Neural cell (in vitro differentiated cells): Measurements from ENCODE around the gene KRT9. TPM values are rescaled to one million over a fixed set of nuclear protein-coding genes. Genes with fewer than 3 reads are reported as not detected.
"Not testable (repeated sequence)": the region's sequence is repeated elsewhere in the genome, so short reads cannot be mapped to it uniquely, and the experiment has no call there.

Source experiments
- H2AFZ ChIP-seq: fragments of 200-600, 300-800 bp; sonication (generic), shearing (Covaris generic); 2 replicates; pipeline ENCODE4 v1.6.0; 2014; ENCODE audit warnings: low read depth, mild to moderate bottlenecking, antibody characterized with exemption, low read length, moderate library complexity
- H3F3A ChIP-seq: fragments of 200-600 bp; shearing (Covaris generic); 2 replicates; pipeline ENCODE4 v1.6.1; 2016; ENCODE audit warnings: mild to moderate bottlenecking, moderate library complexity, mixed read lengths, antibody characterized with exemption, low read length; ENCODE audit not compliant: insufficient read depth, poor library complexity, severe bottlenecking
- H3K27ac ChIP-seq: fragments of 200-600, 300-800 bp; sonication (generic), shearing (Covaris generic); 2 replicates; pipeline ENCODE4 v1.5.1; 2014; ENCODE audit warnings: mild to moderate bottlenecking, low read length, moderate library complexity
- H3K27me3 ChIP-seq: fragments of 300-800, 200-600 bp; sonication (generic), shearing (Covaris generic); 2 replicates; pipeline ENCODE4 v1.6.0; 2014; ENCODE audit warnings: mild to moderate bottlenecking, low read depth, low read length, moderate library complexity; ENCODE audit not compliant: insufficient read depth
- H3K36me3 ChIP-seq: fragments of 300-800, 200-600 bp; sonication (generic), shearing (Covaris generic); 2 replicates; pipeline ENCODE4 v1.5.1; 2014; ENCODE audit warnings: mild to moderate bottlenecking, antibody characterized with exemption, low read length, moderate library complexity; ENCODE audit not compliant: insufficient read depth
- H3K4me2 ChIP-seq: fragments of 300-800, 200-600 bp; sonication (generic), shearing (Covaris generic); 2 replicates; pipeline ENCODE4 v1.6.0; 2014; ENCODE audit warnings: mild to moderate bottlenecking, low read length
- H3K4me3 ChIP-seq: fragments of 300-800, 200-600 bp; sonication (generic), shearing (Covaris generic); 2 replicates; pipeline ENCODE4 v1.5.1; 2014; ENCODE audit warnings: mild to moderate bottlenecking, low read length, moderate library complexity
- H3K79me2 ChIP-seq: fragments of 200-600 bp; shearing (Covaris generic); replicated peaks from 2 replicates; pipeline ENCODE4 v1.6.0; 2014; ENCODE audit warnings: mild to moderate bottlenecking, low read length, moderate library complexity; ENCODE audit not compliant: insufficient read depth
- H3K9ac ChIP-seq: fragments of 300-800, 200-600 bp; sonication (generic), shearing (Covaris generic); 2 replicates; pipeline ENCODE4 v1.6.1; 2016; ENCODE audit warnings: mild to moderate bottlenecking, low read length, mixed read lengths
- H3K9me2 ChIP-seq: fragments of 200-600 bp; shearing (Covaris generic); 2 replicates; pipeline ENCODE4 v1.6.1; 2016; ENCODE audit warnings: mild to moderate bottlenecking, low read length, mixed read lengths; ENCODE audit not compliant: insufficient read depth
- H3K9me3 ChIP-seq: fragments of 200-600, 300-800 bp; sonication (generic), shearing (Covaris generic); 2 replicates; pipeline ENCODE4 v1.6.1; 2016; ENCODE audit warnings: mild to moderate bottlenecking, mixed run types, low read length, moderate library complexity, mixed read lengths
- H4K20me1 ChIP-seq: fragments of 200-600 bp; shearing (Covaris generic); 2 replicates; pipeline ENCODE4 v1.6.1; 2016; ENCODE audit warnings: mild to moderate bottlenecking, mixed run types; ENCODE audit not compliant: insufficient read depth
- CTCF ChIP-seq: fragments of 450-650 bp; IDR thresholded peaks from 2 replicates; pipeline ENCODE4 v1.5.1; 2014; ENCODE audit warnings: antibody characterized with exemption, mild to moderate bottlenecking, moderate library complexity; ENCODE audit not compliant: poor library complexity, severe bottlenecking
- EP300 ChIP-seq: fragments of 450-650 bp; conservative IDR thresholded peaks from 2 replicates; pipeline ENCODE4 v1.6.1; 2014; ENCODE audit warnings: antibody characterized with exemption, mild to moderate bottlenecking, moderate library complexity; ENCODE audit not compliant: poor library complexity, severe bottlenecking
- EZH2 ChIP-seq: fragments of 200-600, 300-800 bp; shearing (Covaris generic), sonication (generic); IDR thresholded peaks from 2 replicates; pipeline ENCODE4 v1.6.1; 2014; ENCODE audit warnings: antibody characterized with exemption, low read length, borderline replicate concordance, mild to moderate bottlenecking; ENCODE audit not compliant: insufficient read depth, poor library complexity, severe bottlenecking
- MXI1 ChIP-seq: fragments of 450-650 bp; conservative IDR thresholded peaks from 2 replicates; pipeline ENCODE4 v1.6.1; 2014; ENCODE audit warnings: antibody characterized with exemption, mild to moderate bottlenecking; ENCODE audit not compliant: poor library complexity, severe bottlenecking
- POLR2AphosphoS5 ChIP-seq: IDR thresholded peaks from 2 replicates; pipeline ENCODE4 v1.6.1; 2012
- RAD21 ChIP-seq: fragments of 450-650 bp; conservative IDR thresholded peaks from 2 replicates; pipeline ENCODE4 v1.6.1; 2014; ENCODE audit warnings: antibody characterized with exemption, mild to moderate bottlenecking, moderate library complexity
- REST ChIP-seq: IDR thresholded peaks from 2 replicates; pipeline ENCODE4 v1.6.1; 2012; ENCODE audit warnings: borderline replicate concordance
- SMC3 ChIP-seq: fragments of 450-650 bp; conservative IDR thresholded peaks from 2 replicates; pipeline ENCODE4 v1.6.1; 2014; ENCODE audit warnings: antibody characterized with exemption, mild to moderate bottlenecking, moderate library complexity; ENCODE audit not compliant: poor library complexity
- TAF1 ChIP-seq: IDR thresholded peaks from 2 replicates; pipeline ENCODE4 v1.6.1; 2012; ENCODE audit warnings: low read depth
- polyA plus RNA-seq: library from polyadenylated mRNA; depleted of rRNA; stranded (reverse); fragments of >200 nt; gene quantifications from 2 replicates; pipeline ENCODE4 v1.2.3, GENCODE V29; 2014

The KRT9 gene
- polyA plus RNA-seq, 1 donor from 2014 or later = not detected

- Histone ChIP-seq H3K27me3 (no peaks in the 10 kb centered on the region), H3K27ac (no peak overlapping the region), H2AFZ (no peak overlapping the region), H3K79me2 (no peaks in the 10 kb centered on the region), H3K9me3 (no peaks in the 10 kb centered on the region), H3K36me3 (no peaks in the 10 kb centered on the region), H4K20me1 (no peaks in the 10 kb centered on the region), H3K9ac (no peak overlapping the region), H3K9me2 (no peaks in the 10 kb centered on the region), H3F3A (no peaks in the 10 kb centered on the region), H3K4me2 (no peak overlapping the region), H3K4me3 (no peak overlapping the region)
- TF ChIP-seq REST = no peak
- TF ChIP-seq CTCF = no peak
- no peak for TF ChIP-seq RAD21
- TF ChIP-seq POLR2AphosphoS5 = no peak
- no peak for TF ChIP-seq MXI1
- no peak for TF ChIP-seq TAF1
- TF ChIP-seq EZH2 = no peak
- TF ChIP-seq EP300 = no peak
- no peak for TF ChIP-seq SMC3
Observed at GRCh38 chr17:41615454-41615853, 43.6 kb upstream of the KRT9 start.

- H3F3A ChIP-seq, H3K9me2 ChIP-seq, H4K20me1 ChIP-seq, H3K27ac ChIP-seq, H2AFZ ChIP-seq, H3K9ac ChIP-seq, H3K4me3 ChIP-seq, H3K4me2 ChIP-seq, H3K36me3 ChIP-seq, H3K9me3 ChIP-seq, H3K79me2 ChIP-seq, H3K27me3 ChIP-seq: not testable (repeated sequence)
Observed at GRCh38 chr17:41614767-41615166, 42.9 kb upstream of the KRT9 start.

- no peak overlapping the region for H3K27ac ChIP-seq
- no peaks in the 10 kb centered on the region for H3F3A ChIP-seq
- H3K27me3 ChIP-seq = no peaks in the 10 kb centered on the region
- H3K9ac ChIP-seq = no peak overlapping the region
- no peaks in the 10 kb centered on the region for H3K79me2 ChIP-seq
- no peak overlapping the region for H2AFZ ChIP-seq
- no peak for TF ChIP-seq REST
- TF ChIP-seq POLR2AphosphoS5 = no peak
- TF ChIP-seq SMC3 = no peak
- no peak for TF ChIP-seq EP300
- TF ChIP-seq RAD21 = no peak
- TF ChIP-seq TAF1 = no peak
- TF ChIP-seq EZH2 = no peak
- TF ChIP-seq CTCF = no peak
- no peak for TF ChIP-seq MXI1
- no peaks in the 10 kb centered on the region for H3K9me3 ChIP-seq
- H3K9me2 ChIP-seq = no peaks in the 10 kb centered on the region
- H3K4me3 ChIP-seq = no peak overlapping the region
- no peaks in the 10 kb centered on the region for H3K36me3 ChIP-seq
- no peaks in the 10 kb centered on the region for H4K20me1 ChIP-seq
- H3K4me2 ChIP-seq = no peak overlapping the region
Observed at GRCh38 chr17:41614098-41614497, 42.2 kb upstream of the KRT9 start.
